D721Med (cell line): ENCODE results near the gene KCNA10.

Experiments used
- DNase-seq: peaks from one replicate; pipeline ENCODE4 v3.0.0; 2011; ENCODE audit warnings: low spot score; ENCODE audit not compliant: insufficient read length
- FAIRE-seq: peaks from 2 replicates; lab custom pipeline; 2011; peaks lifted over from hg19 to GRCh38; lab: Jason Lieb, UNC
- CTCF ChIP-seq: IDR thresholded peaks from 2 replicates; pipeline ENCODE4 v1.5.1; 2012; ENCODE audit warnings: mild to moderate bottlenecking, control low read depth; ENCODE audit not compliant: insufficient read depth; ENCODE audit errors: missing control alignments

KCNA10 gene

GRCh38 chr1:110475362-110476027 lies 43.5 kb downstream of the KCNA10 start:
- FAIRE-seq (no peak), DNase-seq (no peak)
- TF ChIP-seq CTCF = no peak

- no peak for FAIRE-seq
- DNase-seq = no peak
- no peak for TF ChIP-seq CTCF
Observed at GRCh38 chr1:110474444-110474843, 44.5 kb downstream of the KCNA10 start.

GRCh38 chr1:110472546-110472945 lies 46.4 kb downstream of the KCNA10 start:
- DNase-seq (no peak), FAIRE-seq (no peak)
- no peak for TF ChIP-seq CTCF

GRCh38 chr1:110471131-110471530 lies 47.8 kb downstream of the KCNA10 start:
- no peak for FAIRE-seq

More at GRCh38 chr1:110471131-110471530, 47.8 kb downstream of the KCNA10 start:
- no peak for DNase-seq
- no peak for TF ChIP-seq CTCF
